Hepatocyte (in vitro differentiated cells): ENCODE data around the gene GCNT2.
"Not testable (repeated sequence)": the region's sequence is repeated elsewhere in the genome, so short reads cannot be mapped to it uniquely, and the experiment has no call there.

Experiments used
- EZH2 ChIP-seq: fragments of 200-600 bp; sonication (generic); IDR thresholded peaks from 2 replicates; pipeline ENCODE4 v1.6.1; 2016; ENCODE audit warnings: antibody characterized with exemption, mild to moderate bottlenecking, borderline replicate concordance
- EZH2phosphoT487 ChIP-seq: fragments of 200-600 bp; sonication (generic); IDR thresholded peaks from one replicate; pipeline ENCODE4 v1.6.1; 2018; ENCODE audit warnings: antibody characterized with exemption, mild to moderate bottlenecking, low read depth, moderate library complexity; ENCODE audit not compliant: unreplicated experiment, severe bottlenecking
- TF ChIP-seq, protein P1 (sequence below): fragments of 200-600 bp; sonication (generic); IDR thresholded peaks from 2 replicates; pipeline ENCODE4 v1.5.1; 2016; ENCODE audit warnings: antibody characterized with exemption, mild to moderate bottlenecking; ENCODE audit not compliant: poor library complexity

DNA sequence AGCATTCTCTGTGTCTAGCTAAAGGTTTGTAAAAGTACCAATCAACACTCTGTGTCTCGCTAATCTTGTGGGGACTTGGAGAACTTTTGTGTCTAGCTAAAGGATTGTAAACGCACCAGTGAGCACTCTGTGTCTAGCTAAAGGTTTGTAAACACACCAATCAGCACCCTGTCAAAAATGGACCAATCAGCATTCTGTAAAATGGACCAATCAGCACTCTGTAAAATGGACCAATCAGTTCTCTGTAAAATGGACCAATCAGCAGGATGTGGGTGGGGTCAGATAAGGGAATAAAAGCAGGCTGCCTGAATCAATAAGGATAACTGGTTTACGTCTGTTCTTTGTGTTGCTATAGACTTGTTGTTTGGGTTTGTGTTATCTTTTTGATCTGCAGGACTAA is 29.2 kb upstream of the GCNT2 start:
- not testable (repeated sequence) for TF ChIP-seq EZH2, EZH2phosphoT487
- TF ChIP-seq, protein P1, sequence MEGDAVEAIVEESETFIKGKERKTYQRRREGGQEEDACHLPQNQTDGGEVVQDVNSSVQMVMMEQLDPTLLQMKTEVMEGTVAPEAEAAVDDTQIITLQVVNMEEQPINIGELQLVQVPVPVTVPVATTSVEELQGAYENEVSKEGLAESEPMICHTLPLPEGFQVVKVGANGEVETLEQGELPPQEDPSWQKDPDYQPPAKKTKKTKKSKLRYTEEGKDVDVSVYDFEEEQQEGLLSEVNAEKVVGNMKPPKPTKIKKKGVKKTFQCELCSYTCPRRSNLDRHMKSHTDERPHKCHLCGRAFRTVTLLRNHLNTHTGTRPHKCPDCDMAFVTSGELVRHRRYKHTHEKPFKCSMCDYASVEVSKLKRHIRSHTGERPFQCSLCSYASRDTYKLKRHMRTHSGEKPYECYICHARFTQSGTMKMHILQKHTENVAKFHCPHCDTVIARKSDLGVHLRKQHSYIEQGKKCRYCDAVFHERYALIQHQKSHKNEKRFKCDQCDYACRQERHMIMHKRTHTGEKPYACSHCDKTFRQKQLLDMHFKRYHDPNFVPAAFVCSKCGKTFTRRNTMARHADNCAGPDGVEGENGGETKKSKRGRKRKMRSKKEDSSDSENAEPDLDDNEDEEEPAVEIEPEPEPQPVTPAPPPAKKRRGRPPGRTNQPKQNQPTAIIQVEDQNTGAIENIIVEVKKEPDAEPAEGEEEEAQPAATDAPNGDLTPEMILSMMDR, result not testable (repeated sequence)
